DND-41 (cell line): Measurements from ENCODE around the gene FAM43A.

Experiments
- CTCF ChIP-seq: IDR thresholded peaks from 2 replicates; pipeline ENCODE4 v1.5.1; 2012; ENCODE audit warnings: borderline replicate concordance, low read length, moderate library complexity, mild to moderate bottlenecking; ENCODE audit not compliant: poor library complexity, severe bottlenecking; ENCODE audit errors: extremely low read depth
- EZH2 ChIP-seq: IDR thresholded peaks from 3 replicates; pipeline ENCODE4 v1.6.1; 2012; ENCODE audit warnings: borderline replicate concordance, low read depth, mild to moderate bottlenecking, moderate library complexity, low read length, inconsistent platforms; ENCODE audit not compliant: severe bottlenecking

GRCh38 chr3:194715022-194715800 lies 29.5 kb downstream of the FAM43A start:
- TF ChIP-seq CTCF (no peak), EZH2 (no peak)
